Hepatocyte (in vitro differentiated cells): ENCODE measurements around the gene GATA5. TPM values are rescaled to one million over a fixed set of nuclear protein-coding genes. Genes with fewer than 3 reads are reported as not detected.

Source experiments
- DNase-seq: peaks from one replicate; pipeline ENCODE4 v3.0.0-alpha.2; 2016; ENCODE audit warnings: low spot score
- H2AFZ ChIP-seq: fragments of 200-600 bp; sonication (generic); 2 replicates; pipeline ENCODE4 v1.6.0; 2016; ENCODE audit warnings: antibody characterized with exemption, mild to moderate bottlenecking
- H3K27ac ChIP-seq: fragments of 200-600 bp; sonication (generic); 2 replicates; pipeline ENCODE4 v1.5.1; 2016; ENCODE audit warnings: mild to moderate bottlenecking
- H3K27me3 ChIP-seq: fragments of 200-600 bp; sonication (generic); 2 replicates; pipeline ENCODE4 v1.6.1; 2016
- H3K36me3 ChIP-seq: fragments of 200-600 bp; sonication (generic); replicated peaks from 2 replicates; pipeline ENCODE4 v1.5.1; 2016; ENCODE audit warnings: low read depth; ENCODE audit not compliant: insufficient read depth
- H3K4me1 ChIP-seq: fragments of 200-600 bp; sonication (generic); 2 replicates; pipeline ENCODE4 v1.5.1; 2016; ENCODE audit warnings: mild to moderate bottlenecking, moderate library complexity; ENCODE audit not compliant: insufficient read depth
- H3K4me2 ChIP-seq: fragments of 200-600 bp; sonication (generic); 2 replicates; pipeline ENCODE4 v1.6.0; 2016
- H3K4me3 ChIP-seq: fragments of 200-600 bp; sonication (generic); 2 replicates; pipeline ENCODE4 v1.5.1; 2016; ENCODE audit warnings: mild to moderate bottlenecking
- H3K79me2 ChIP-seq: fragments of 200-600 bp; sonication (generic); 2 replicates; pipeline ENCODE4 v1.6.0; 2017; ENCODE audit warnings: mild to moderate bottlenecking
- H3K9me2 ChIP-seq: fragments of 200-600 bp; sonication (generic); replicated peaks from 2 replicates; pipeline ENCODE4 v1.6.0; 2017; ENCODE audit warnings: mild to moderate bottlenecking; ENCODE audit not compliant: insufficient read depth
- H3K9me3 ChIP-seq: fragments of 200-600 bp; sonication (generic); 2 replicates; pipeline ENCODE4 v1.5.1; 2016; ENCODE audit warnings: low read depth, mild to moderate bottlenecking
- H4K20me1 ChIP-seq: fragments of 200-600 bp; sonication (generic); 2 replicates; pipeline ENCODE4 v1.6.0; 2016; ENCODE audit warnings: mild to moderate bottlenecking; ENCODE audit not compliant: insufficient read depth, poor library complexity, severe bottlenecking
- CTCF ChIP-seq: fragments of 200-600 bp; sonication (generic); IDR thresholded peaks from 2 replicates; pipeline ENCODE4 v1.5.1; 2016; ENCODE audit warnings: antibody characterized with exemption, mild to moderate bottlenecking; ENCODE audit not compliant: poor library complexity
- EZH2 ChIP-seq: fragments of 200-600 bp; sonication (generic); IDR thresholded peaks from 2 replicates; pipeline ENCODE4 v1.6.1; 2016; ENCODE audit warnings: antibody characterized with exemption, mild to moderate bottlenecking, borderline replicate concordance
- EZH2phosphoT487 ChIP-seq: fragments of 200-600 bp; sonication (generic); IDR thresholded peaks from one replicate; pipeline ENCODE4 v1.6.1; 2018; ENCODE audit warnings: antibody characterized with exemption, mild to moderate bottlenecking, low read depth, moderate library complexity; ENCODE audit not compliant: unreplicated experiment, severe bottlenecking
- WGBS: methylation state at CpG from one replicate; pipeline ENCODE4 v1.1.6; 2016; ENCODE audit warnings: low lambda C conversion rate; ENCODE audit errors: missing lambda C conversion rate; 5-methylcytosine and 5-hydroxymethylcytosine counted together
- polyA plus RNA-seq: library from polyadenylated mRNA; unstranded; fragments of >200 nt; fragmentation: Nextera tagmentation; extraction: Ambion mirVana; gene quantifications from 2 replicates; pipeline ENCODE4 v1.2.1, GENCODE V29; 2016
- total RNA-seq: library from RNA; depleted of rRNA; stranded (reverse); fragments of >200 nt; gene quantifications from 2 replicates; pipeline ENCODE4 v1.2.3, GENCODE V29; 2014

GATA5 gene
- total and polyA plus RNA-seq, 2 experiments from 2014 or later: 28.7 to 53.6 TPM

GRCh38 chr20:62430866-62431447 lies 44.8 kb downstream of the GATA5 start:
- DNase-seq: peak; percentile 81

DNA sequence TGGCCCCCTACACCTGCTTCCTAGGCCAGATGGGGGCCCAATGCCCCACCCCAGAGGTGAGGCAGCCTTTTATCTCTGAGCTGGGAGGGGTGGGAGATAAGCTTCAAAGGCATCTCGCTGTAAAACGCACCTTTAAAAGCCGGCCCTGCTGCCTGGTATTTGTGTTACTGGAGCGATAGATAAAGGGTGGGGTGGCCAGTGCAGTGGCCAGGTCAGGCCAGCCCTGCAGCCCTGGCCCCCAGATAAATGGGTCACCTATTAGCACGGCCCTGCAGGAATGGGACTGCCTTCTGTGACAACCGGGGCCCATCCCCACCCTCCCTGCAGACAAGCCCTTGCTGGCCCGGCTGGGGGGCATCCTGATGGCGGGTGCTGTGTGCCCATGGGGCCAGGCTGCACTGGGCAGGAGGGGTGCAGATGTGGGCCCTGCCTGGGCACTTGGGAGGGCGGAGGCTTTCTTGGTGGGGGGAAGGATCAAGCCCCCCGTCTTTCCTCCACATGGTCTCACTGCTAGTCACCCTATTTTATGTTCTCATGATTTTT lies 45.4 kb downstream of the GATA5 start:
- Histone ChIP-seq H3K9me2 (no peaks in the 10 kb centered on the region), H3K79me2 (peaks cover under 1% of the 10 kb centered on the region), H2AFZ (no peak overlapping the region), H3K9me3 (no peaks in the 10 kb centered on the region), H4K20me1 (no peaks in the 10 kb centered on the region), H3K4me3 (no peak overlapping the region), H3K4me2 (peak overlapping the region; percentile 66), H3K4me1 (peaks cover 68% of the 10 kb centered on the region), H3K27ac (peak overlapping the region; percentile 84), H3K36me3 (no peaks in the 10 kb centered on the region), H3K27me3 (no peaks in the 10 kb centered on the region)
- TF ChIP-seq EZH2phosphoT487 (no peak), CTCF (no peak), EZH2 (no peak)
- peak; percentile 75 for DNase-seq
- WGBS: 46% methylated on average over 10 of the region's 10 CpGs

More at GRCh38 chr20:62430866-62431447, 44.8 kb downstream of the GATA5 start:
- H3K4me3 ChIP-seq: no peak overlapping the region
- H3K27me3 ChIP-seq: no peaks in the 10 kb centered on the region
- H3K79me2 ChIP-seq: no peaks in the 10 kb centered on the region
- H2AFZ ChIP-seq: no peak overlapping the region
- H4K20me1 ChIP-seq: no peaks in the 10 kb centered on the region
- TF ChIP-seq CTCF (no peak), EZH2phosphoT487 (no peak), EZH2 (no peak)
- peak overlapping the region; percentile 66 for H3K4me2 ChIP-seq
- H3K9me3 ChIP-seq: no peaks in the 10 kb centered on the region
- H3K9me2 ChIP-seq: no peaks in the 10 kb centered on the region
- peak overlapping the region; percentile 84 for H3K27ac ChIP-seq
- 34% methylated on average over 23 of the region's 23 CpGs for WGBS
- no peaks in the 10 kb centered on the region for H3K36me3 ChIP-seq
- peaks cover 68% of the 10 kb centered on the region for H3K4me1 ChIP-seq

- TF ChIP-seq CTCF (no peak), EZH2phosphoT487 (no peak)
- H3K9me2 ChIP-seq: no peaks in the 10 kb centered on the region
- H3K4me3 ChIP-seq: no peak overlapping the region
- no peaks in the 10 kb centered on the region for H4K20me1 ChIP-seq
- no peaks in the 10 kb centered on the region for H3K36me3 ChIP-seq
- 77% methylated on average over 23 of the region's 23 CpGs for WGBS
- DNase-seq: no peak
- H3K4me2 ChIP-seq: peak overlapping the region; percentile 66
- H3K27ac ChIP-seq: peak overlapping the region; percentile 84
- peaks cover 4% of the 10 kb centered on the region for H3K79me2 ChIP-seq
- no peaks in the 10 kb centered on the region for H3K9me3 ChIP-seq
- H3K4me1 ChIP-seq: peaks cover 73% of the 10 kb centered on the region
- H2AFZ ChIP-seq: no peak overlapping the region
- H3K27me3 ChIP-seq: no peaks in the 10 kb centered on the region
Measured at GRCh38 chr20:62429455-62430310, 46.1 kb downstream of the GATA5 start.
